ENCODE data around the gene SP2. TPM values are rescaled to one million over a fixed set of nuclear protein-coding genes. Genes with fewer than 3 reads are reported as not detected.

SP2 gene
- polyA plus RNA-seq, 3 donors: 3.1 to 26.7 (median 6.8) TPM

DNA sequence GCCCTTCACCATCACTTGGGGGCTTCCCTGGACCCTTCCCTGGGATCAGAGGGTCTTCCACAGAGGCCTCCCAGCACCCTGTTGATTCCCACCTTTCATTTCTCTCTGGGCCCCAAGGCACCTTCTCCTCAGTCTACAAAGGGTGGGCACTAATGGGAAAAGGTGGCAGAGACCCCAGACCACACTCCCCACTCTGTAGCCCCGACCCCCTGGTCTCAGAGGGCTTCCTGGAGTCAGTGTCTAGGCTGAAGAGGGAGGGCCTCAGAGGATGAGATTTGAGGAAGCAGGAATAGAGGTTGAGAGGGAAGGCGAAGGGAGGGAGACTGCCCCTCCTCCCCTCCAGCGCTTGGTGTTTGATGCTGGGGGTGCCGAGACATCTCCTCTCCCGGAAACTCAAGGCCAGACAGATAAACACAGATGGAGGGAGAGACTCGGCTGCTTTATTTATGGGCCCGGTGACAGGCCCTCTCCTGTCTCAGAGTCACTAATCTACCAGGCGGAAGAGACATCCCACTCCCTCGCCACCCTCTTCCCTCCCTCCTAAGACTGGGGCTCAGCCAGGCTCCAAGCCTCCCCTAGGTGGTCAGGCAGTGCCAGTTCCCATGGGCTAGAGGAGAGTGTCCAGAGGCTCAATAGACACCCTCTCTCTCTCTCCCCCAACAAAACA, 18.5 kb upstream of the SP2 start:
- Histone ChIP-seq H3K4me1 (ENCODE audit: control insufficient read depth in 1 of 2, insufficient read depth in 2 of 2, low read length in 2 of 2) (peaks cover 9 to 10% of the 10 kb centered on the region in 2 donors), H3K27ac (ENCODE audit: low read depth in 1 of 2, low read length in 2 of 2) (no peak overlapping the region), H2AFZ (ENCODE audit: insufficient read depth, low read depth, low read length, poor library complexity, severe bottlenecking) (no peak overlapping the region), H3K4me3 (replicated peaks in 1 of 3; ENCODE audit: low read depth in 2 of 3, low read length in 3 of 3) (no peak overlapping the region), H4K20me1 (ENCODE audit: insufficient read depth, low read length) (no peaks in the 10 kb centered on the region), H3K4me2 (replicated peaks; ENCODE audit: extremely low read depth, low read length, poor library complexity, severe bottlenecking) (no peak overlapping the region), H3K9me3 (replicated peaks in 1 of 2; ENCODE audit: control insufficient read depth in 1 of 2, insufficient read depth in 1 of 2, low read length in 2 of 2) (peaks cover 7% of the 10 kb centered on the region in 2 donors), H3K36me3 (replicated peaks in 1 of 2; ENCODE audit: control insufficient read depth in 1 of 2, insufficient read depth in 2 of 2, low read length in 2 of 2) (no peaks in the 10 kb centered on the region), H3K9ac (ENCODE audit: insufficient read depth, low read length, poor library complexity, severe bottlenecking) (no peak overlapping the region), H3K79me2 (ENCODE audit: insufficient read depth, low read length) (no peaks in the 10 kb centered on the region), H3K27me3 (ENCODE audit: control insufficient read depth in 2 of 2, insufficient read depth in 2 of 2, low read length in 2 of 2) (peaks cover 6 to 8% of the 10 kb centered on the region in 2 donors)
- H3K4me1 Mint-ChIP-seq: peaks cover 19% of the 10 kb centered on the region
- H3K9me3 Mint-ChIP-seq: peaks cover 3 to 8% (median 4%) of the 10 kb centered on the region in 7 donors
- H3K27ac Mint-ChIP-seq: peak overlapping the region in 2 of 7 donors; percentile 19 to 39
- DNase-seq: no peak
- H3K4me3 Mint-ChIP-seq: peak overlapping the region in 1 of 2 donors; percentile 32
- WGBS (ENCODE audit: insufficient coverage): 57% methylated on average over 5 of the region's 9 CpGs
- TF ChIP-seq, protein P1, sequence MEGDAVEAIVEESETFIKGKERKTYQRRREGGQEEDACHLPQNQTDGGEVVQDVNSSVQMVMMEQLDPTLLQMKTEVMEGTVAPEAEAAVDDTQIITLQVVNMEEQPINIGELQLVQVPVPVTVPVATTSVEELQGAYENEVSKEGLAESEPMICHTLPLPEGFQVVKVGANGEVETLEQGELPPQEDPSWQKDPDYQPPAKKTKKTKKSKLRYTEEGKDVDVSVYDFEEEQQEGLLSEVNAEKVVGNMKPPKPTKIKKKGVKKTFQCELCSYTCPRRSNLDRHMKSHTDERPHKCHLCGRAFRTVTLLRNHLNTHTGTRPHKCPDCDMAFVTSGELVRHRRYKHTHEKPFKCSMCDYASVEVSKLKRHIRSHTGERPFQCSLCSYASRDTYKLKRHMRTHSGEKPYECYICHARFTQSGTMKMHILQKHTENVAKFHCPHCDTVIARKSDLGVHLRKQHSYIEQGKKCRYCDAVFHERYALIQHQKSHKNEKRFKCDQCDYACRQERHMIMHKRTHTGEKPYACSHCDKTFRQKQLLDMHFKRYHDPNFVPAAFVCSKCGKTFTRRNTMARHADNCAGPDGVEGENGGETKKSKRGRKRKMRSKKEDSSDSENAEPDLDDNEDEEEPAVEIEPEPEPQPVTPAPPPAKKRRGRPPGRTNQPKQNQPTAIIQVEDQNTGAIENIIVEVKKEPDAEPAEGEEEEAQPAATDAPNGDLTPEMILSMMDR (IDR thresholded peaks at IDR 0.05): no peak
- no peaks in the 10 kb centered on the region for H3K36me3 Mint-ChIP-seq
- H3K27me3 Mint-ChIP-seq (ENCODE audit: low read depth in 3 of 3): peaks cover 10 to 35% (median 19%) of the 10 kb centered on the region in 3 donors
- intact Hi-C loops (cut with micrococcal nuclease): no loop called here

DNA sequence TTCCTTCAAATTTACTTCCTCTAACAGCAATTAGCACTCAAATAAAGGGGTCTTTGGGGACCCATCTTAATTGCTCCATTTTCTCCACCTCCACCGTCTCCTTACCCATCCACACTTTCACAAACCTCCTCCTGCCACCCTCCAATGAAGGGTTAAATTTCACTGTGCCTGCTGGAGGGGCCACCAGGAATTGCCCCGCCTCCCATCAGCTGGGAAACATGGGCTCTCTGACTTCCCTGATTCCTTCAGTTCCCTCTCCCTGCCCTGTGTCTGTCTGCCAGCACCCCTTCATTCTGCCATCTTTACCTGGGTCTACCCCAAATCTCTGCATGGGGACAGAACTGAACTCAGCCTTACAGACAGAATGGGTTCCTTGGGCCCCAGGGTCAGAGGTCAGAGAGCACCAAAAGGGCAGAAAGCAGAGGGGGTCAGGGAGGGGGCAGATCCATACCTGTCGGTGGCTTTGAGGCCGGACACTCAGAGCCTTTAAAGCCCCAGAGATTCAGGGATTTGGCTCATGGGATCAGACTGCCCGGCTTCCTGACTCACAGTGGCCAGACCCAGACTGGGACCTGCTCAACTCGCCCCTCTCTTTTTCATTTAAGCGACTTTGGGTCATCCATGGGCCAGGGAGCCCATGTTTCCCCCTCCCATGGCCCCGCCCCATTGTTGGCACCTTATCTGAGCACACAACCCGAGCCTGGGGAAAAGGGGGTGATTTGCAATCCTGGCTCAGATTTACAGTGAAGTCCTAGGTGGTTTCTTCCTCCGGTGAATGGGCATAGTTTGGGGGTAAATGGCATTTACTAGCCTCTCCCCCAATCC, 17.6 kb upstream of the SP2 start:
- Mint-ChIP-seq H3K4me1 (peaks cover 24% of the 10 kb centered on the region), H3K27ac (peak overlapping the region in 1 of 7 donors; percentile 74), H3K4me3 (no peak overlapping the region), H3K27me3 (ENCODE audit: low read depth in 3 of 3) (peaks cover 4 to 26% (median 13%) of the 10 kb centered on the region in 3 donors), H3K9me3 (peaks cover 3 to 8% (median 4%) of the 10 kb centered on the region in 7 donors), H3K36me3 (no peaks in the 10 kb centered on the region)
- Histone ChIP-seq H4K20me1 (ENCODE audit: insufficient read depth, low read length) (no peaks in the 10 kb centered on the region), H3K9ac (ENCODE audit: insufficient read depth, low read length, poor library complexity, severe bottlenecking) (no peak overlapping the region), H2AFZ (ENCODE audit: insufficient read depth, low read depth, low read length, poor library complexity, severe bottlenecking) (no peak overlapping the region), H3K4me1 (ENCODE audit: control insufficient read depth in 1 of 2, insufficient read depth in 2 of 2, low read length in 2 of 2) (peaks cover 12 to 13% of the 10 kb centered on the region in 2 donors), H3K36me3 (replicated peaks in 1 of 2; ENCODE audit: control insufficient read depth in 1 of 2, insufficient read depth in 2 of 2, low read length in 2 of 2) (no peaks in the 10 kb centered on the region), H3K4me3 (replicated peaks in 1 of 3; ENCODE audit: low read depth in 2 of 3, low read length in 3 of 3) (no peak overlapping the region), H3K27me3 (ENCODE audit: control insufficient read depth in 2 of 2, insufficient read depth in 2 of 2, low read length in 2 of 2) (no peaks in the 10 kb centered on the region), H3K79me2 (ENCODE audit: insufficient read depth, low read length) (no peaks in the 10 kb centered on the region), H3K27ac (ENCODE audit: low read depth in 1 of 2, low read length in 2 of 2) (no peak overlapping the region), H3K4me2 (replicated peaks; ENCODE audit: extremely low read depth, low read length, poor library complexity, severe bottlenecking) (no peak overlapping the region), H3K9me3 (replicated peaks in 1 of 2; ENCODE audit: control insufficient read depth in 1 of 2, insufficient read depth in 1 of 2, low read length in 2 of 2) (peaks cover 6 to 7% of the 10 kb centered on the region in 2 donors)
- DNase-seq: no peak
- intact Hi-C loops (cut with micrococcal nuclease): no loop called here
- TF ChIP-seq, protein P1 (IDR thresholded peaks at IDR 0.05): no peak
- 95% methylated on average over 5 of the region's 10 CpGs for WGBS (ENCODE audit: insufficient coverage)
